ENCODE measurements around the gene BCAN.

Gene BCAN

GRCh38 chr1:156662800-156663055 lies 20.8 kb downstream of the BCAN start:
- no peak for DNase-seq
- peak overlapping the region; percentile 97; the same call in 1 of the 2 replicates for H3K4me2 ChIP-seq (ENCODE audit: low read depth, low read length)
- H3F3A ChIP-seq (ENCODE audit: insufficient read depth, low read length), result peaks cover 29% of the 10 kb centered on the region
- H3K9me2 ChIP-seq (replicated peaks; ENCODE audit: insufficient read depth, low read length), result no peaks in the 10 kb centered on the region
- no peaks in the 10 kb centered on the region for H3K36me3 ChIP-seq (replicated peaks; ENCODE audit: insufficient read depth, low read length)
- no peak overlapping the region for H2AFZ ChIP-seq (ENCODE audit: low read length)
- H3K27me3 ChIP-seq (replicated peaks; ENCODE audit: insufficient read depth, low read length), result no peaks in the 10 kb centered on the region
- peak overlapping the region; percentile 81; the same call in 1 of the 2 replicates for H3K27ac ChIP-seq (ENCODE audit: low read length)
- H3K4me3 ChIP-seq (ENCODE audit: low read length), result no peak overlapping the region
- no peak overlapping the region; the same call in 1 of the 2 replicates for H3K9ac ChIP-seq (ENCODE audit: low read length)
- peaks cover 61% of the 10 kb centered on the region for H3K4me1 ChIP-seq (ENCODE audit: low read length)
- TF ChIP-seq EZH2 (optimal IDR thresholded peaks at IDR 0.05; ENCODE audit: low read depth, low read length) (no peak), EZH2phosphoT487 (IDR thresholded peaks at IDR 0.05; ENCODE audit: low read length) (no peak), CTCF (IDR thresholded peaks at IDR 0.05; ENCODE audit: low read length) (no peak)
- peaks cover 40% of the 10 kb centered on the region for H3K79me2 ChIP-seq (ENCODE audit: low read length)
- no peaks in the 10 kb centered on the region for H3K9me3 ChIP-seq (replicated peaks; ENCODE audit: insufficient read depth, low read length)
- H4K20me1 ChIP-seq (ENCODE audit: insufficient read depth, low read length), result peaks cover 11% of the 10 kb centered on the region; the same call in 1 of the 2 replicates

GRCh38 chr1:156663178-156663577 lies 21.3 kb downstream of the BCAN start:
- H3K9ac ChIP-seq (ENCODE audit: low read length), result no peak overlapping the region
- no peaks in the 10 kb centered on the region for H3K9me3 ChIP-seq (replicated peaks; ENCODE audit: insufficient read depth, low read length)
- H3K4me1 ChIP-seq (ENCODE audit: low read length), result peaks cover 57% of the 10 kb centered on the region
- H4K20me1 ChIP-seq (ENCODE audit: insufficient read depth, low read length), result peaks cover 7% of the 10 kb centered on the region; the same call in 1 of the 2 replicates
- TF ChIP-seq CTCF (IDR thresholded peaks at IDR 0.05; ENCODE audit: low read length) (no peak), EZH2phosphoT487 (IDR thresholded peaks at IDR 0.05; ENCODE audit: low read length) (no peak), EZH2 (optimal IDR thresholded peaks at IDR 0.05; ENCODE audit: low read depth, low read length) (no peak)
- H3K4me2 ChIP-seq (ENCODE audit: low read depth, low read length), result peak overlapping the region; percentile 97; the same call in 1 of the 2 replicates
- no peaks in the 10 kb centered on the region for H3K27me3 ChIP-seq (replicated peaks; ENCODE audit: insufficient read depth, low read length)
- no peak for DNase-seq
- H2AFZ ChIP-seq (ENCODE audit: low read length), result no peak overlapping the region
- H3F3A ChIP-seq (ENCODE audit: insufficient read depth, low read length), result peaks cover 26% of the 10 kb centered on the region
- no peaks in the 10 kb centered on the region for H3K36me3 ChIP-seq (replicated peaks; ENCODE audit: insufficient read depth, low read length)
- no peak overlapping the region for H3K4me3 ChIP-seq (ENCODE audit: low read length)
- H3K79me2 ChIP-seq (ENCODE audit: low read length), result peaks cover 35% of the 10 kb centered on the region
- no peaks in the 10 kb centered on the region for H3K9me2 ChIP-seq (replicated peaks; ENCODE audit: insufficient read depth, low read length)
- peak overlapping the region; percentile 81; the same call in 1 of the 2 replicates for H3K27ac ChIP-seq (ENCODE audit: low read length)

GRCh38 chr1:156664046-156664766 lies 22.3 kb downstream of the BCAN start:
- no peak for DNase-seq
- Histone ChIP-seq H3K4me2 (ENCODE audit: low read depth, low read length) (peak overlapping the region; percentile 38; the same call in 1 of the 2 replicates), H3K27ac (ENCODE audit: low read length) (peak overlapping the region; percentile 25; the same call in 1 of the 2 replicates), H3K27me3 (replicated peaks; ENCODE audit: insufficient read depth, low read length) (no peaks in the 10 kb centered on the region), H3K9me3 (replicated peaks; ENCODE audit: insufficient read depth, low read length) (no peaks in the 10 kb centered on the region), H3K79me2 (ENCODE audit: low read length) (peaks cover 25% of the 10 kb centered on the region), H3K36me3 (replicated peaks; ENCODE audit: insufficient read depth, low read length) (no peaks in the 10 kb centered on the region), H4K20me1 (ENCODE audit: insufficient read depth, low read length) (peaks cover 6% of the 10 kb centered on the region; the same call in 1 of the 2 replicates), H2AFZ (ENCODE audit: low read length) (peak overlapping the region; percentile 51; the same call in 1 of the 2 replicates), H3K9ac (ENCODE audit: low read length) (peak overlapping the region; percentile 3; the same call in 1 of the 2 replicates), H3K4me3 (ENCODE audit: low read length) (no peak overlapping the region), H3K4me1 (ENCODE audit: low read length) (peaks cover 48% of the 10 kb centered on the region), H3K9me2 (replicated peaks; ENCODE audit: insufficient read depth, low read length) (no peaks in the 10 kb centered on the region), H3F3A (ENCODE audit: insufficient read depth, low read length) (peaks cover 23% of the 10 kb centered on the region)
- TF ChIP-seq CTCF (IDR thresholded peaks at IDR 0.05; ENCODE audit: low read length) (no peak), EZH2 (optimal IDR thresholded peaks at IDR 0.05; ENCODE audit: low read depth, low read length) (no peak), EZH2phosphoT487 (IDR thresholded peaks at IDR 0.05; ENCODE audit: low read length) (no peak)
